ENCODE measurements around the gene SNAPC4. TPM values are rescaled to one million over a fixed set of nuclear protein-coding genes. Genes with fewer than 3 reads are reported as not detected.

Gene SNAPC4
- total and polyA plus RNA-seq, 9 of the 15 experiments (the other 6 are each of a cell fraction or from before 2014, with no cell fraction given) = 0.21 to 21.8 (median 8.8) TPM

- TF ChIP-seq ZNF124 (CRISPR knock-in tag; IDR thresholded peaks at IDR 0.05) = no peak
- TF ChIP-seq MAFF (IDR thresholded peaks at IDR 0.05; ENCODE audit: low read length) = no peak
- TF ChIP-seq ZHX1 (conservative IDR thresholded peaks at IDR 0.05; ENCODE audit: low read length) = no peak
- TF ChIP-seq PTTG1 (tag; IDR thresholded peaks at IDR 0.05; ENCODE audit: low read depth) = no peak
- no peak for TF ChIP-seq ARID4B (CRISPR knock-in tag; IDR thresholded peaks at IDR 0.05)
- TF ChIP-seq ZFP1 (CRISPR knock-in tag; IDR thresholded peaks at IDR 0.05) = no peak
- no peak for TF ChIP-seq GABPB1 (CRISPR knock-in tag; IDR thresholded peaks at IDR 0.05)
- no peak for TF ChIP-seq SRSF9 (IDR thresholded peaks at IDR 0.05; ENCODE audit: borderline replicate concordance, low read depth, low read length)
- no peak for TF ChIP-seq ZNF717 (CRISPR knock-in tag; IDR thresholded peaks at IDR 0.05)
- TF ChIP-seq RBM14 (IDR thresholded peaks at IDR 0.05; ENCODE audit: borderline replicate concordance, insufficient read depth, low read depth, low read length) = no peak
- TF ChIP-seq FOSL1 (tag; conservative IDR thresholded peaks at IDR 0.05) = no peak
- no peak for TF ChIP-seq ELK3 (CRISPR knock-in tag; IDR thresholded peaks at IDR 0.05)
- no peak for TF ChIP-seq IRF9 (tag; IDR thresholded peaks at IDR 0.05)
- no peak for DNase-seq (ENCODE audit: extremely low read depth in 1 of 4, low spot score in 3 of 4)
- no peak overlapping the region for H3K4me2 ChIP-seq (ENCODE audit: insufficient read depth, low read length)
- H3K4me1 ChIP-seq (replicated peaks in 1 of 2; ENCODE audit: control insufficient read depth in 2 of 2, insufficient read depth in 2 of 2, low read length in 2 of 2) = peaks cover 0 to 35% of the 10 kb centered on the region in 2 experiments; a peak in 1 of 5 replicates
- no peak overlapping the region for H3K4me3 ChIP-seq
- WGBS (ENCODE audit: insufficient coverage, low coverage, missing lambda C conversion rate) = 92% methylated on average over 5 of the region's 9 CpGs
- H3K9me1 ChIP-seq (ENCODE audit: control insufficient read depth, insufficient read depth, low read length) = no peaks in the 10 kb centered on the region
- H3K9ac ChIP-seq (ENCODE audit: insufficient read depth in 1 of 2, low read depth in 2 of 2, low read length in 2 of 2) = no peak overlapping the region
- H3K36me3 ChIP-seq (ENCODE audit: control insufficient read depth, insufficient read depth, low read length) = peaks cover 97% of the 10 kb centered on the region; the same call in 2 of the 3 replicates
- ChIA-PET CTCF (ENCODE audit: low intra/inter-chr PET ratio) (no interaction called here), POLR2A (interaction anchor here (0.5 to 1.3 kb wide), 2 partner anchors 9 to 19 kb away, joined by 3 to 4 read pairs; no protein-coding TSS in a partner anchor)
- no peaks in the 10 kb centered on the region for H4K20me1 ChIP-seq (replicated peaks; ENCODE audit: control insufficient read depth, insufficient read depth, low read length)
- intact Hi-C loops (cut with micrococcal nuclease) = no loop called here
- no peak overlapping the region for H2AFZ ChIP-seq (ENCODE audit: low read depth, low read length)
- in situ Hi-C loops (cut with MboI) = no loop called here
- H3K9me3 ChIP-seq (replicated peaks; ENCODE audit: control insufficient read depth, insufficient read depth, low read depth, low read length) = no peaks in the 10 kb centered on the region
- ATAC-seq = no peak
- no peak overlapping the region for H3K27ac ChIP-seq (ENCODE audit: extremely low read depth, low read depth, low read length)
- H3K27me3 ChIP-seq (ENCODE audit: control insufficient read depth in 2 of 2, insufficient read depth in 2 of 2, low read length in 2 of 2) = no peaks in the 10 kb centered on the region
- no peak for FAIRE-seq
- no TSS peak for BruUV-seq (replicated peaks)
- no peaks in the 10 kb centered on the region for H3K79me2 ChIP-seq (ENCODE audit: control insufficient read depth, insufficient read depth, low read length)
Observed at GRCh38 chr9:136381311-136381710, 18.7 kb downstream of the SNAPC4 start.
